GM12874 (cell line): Measurements from ENCODE around the gene VPS50.

Source experiments
- TF ChIP-seq, protein P1 (sequence below): IDR thresholded peaks from 2 replicates; pipeline ENCODE4 v1.5.1; 2011; ENCODE audit warnings: low read depth, mild to moderate bottlenecking, control low read depth, low read length, moderate library complexity; ENCODE audit not compliant: insufficient read depth

Gene VPS50

DNA sequence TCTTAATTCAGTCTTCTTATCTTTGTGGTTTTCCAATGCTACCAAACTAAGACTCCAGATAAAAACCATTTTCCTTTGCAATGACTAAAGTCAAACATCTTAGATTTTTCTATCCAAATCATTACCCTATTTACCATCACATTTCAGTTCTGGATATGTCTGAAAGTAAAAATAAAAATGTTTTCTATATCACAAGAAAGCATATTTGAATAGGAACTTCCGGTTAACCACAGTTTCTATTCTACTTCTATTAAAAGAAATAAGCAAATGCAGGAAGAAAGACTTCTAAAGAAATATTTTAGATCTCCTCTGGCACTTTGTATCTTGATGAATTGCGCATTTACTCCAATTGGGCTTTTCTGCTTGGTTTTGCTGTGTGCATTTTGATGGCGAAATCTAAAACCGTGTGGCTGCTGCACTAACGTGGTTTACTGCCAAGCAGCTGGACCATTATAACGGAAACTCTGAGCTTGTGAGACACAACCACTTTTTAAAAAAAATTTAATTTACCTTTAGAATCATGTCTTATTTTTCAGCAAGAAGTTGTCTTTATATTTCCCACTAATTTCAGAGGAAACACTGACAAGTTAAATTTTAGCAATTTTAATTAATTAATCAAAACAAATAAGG lies 146.1 kb downstream of the VPS50 start:
- TF ChIP-seq, protein P1, sequence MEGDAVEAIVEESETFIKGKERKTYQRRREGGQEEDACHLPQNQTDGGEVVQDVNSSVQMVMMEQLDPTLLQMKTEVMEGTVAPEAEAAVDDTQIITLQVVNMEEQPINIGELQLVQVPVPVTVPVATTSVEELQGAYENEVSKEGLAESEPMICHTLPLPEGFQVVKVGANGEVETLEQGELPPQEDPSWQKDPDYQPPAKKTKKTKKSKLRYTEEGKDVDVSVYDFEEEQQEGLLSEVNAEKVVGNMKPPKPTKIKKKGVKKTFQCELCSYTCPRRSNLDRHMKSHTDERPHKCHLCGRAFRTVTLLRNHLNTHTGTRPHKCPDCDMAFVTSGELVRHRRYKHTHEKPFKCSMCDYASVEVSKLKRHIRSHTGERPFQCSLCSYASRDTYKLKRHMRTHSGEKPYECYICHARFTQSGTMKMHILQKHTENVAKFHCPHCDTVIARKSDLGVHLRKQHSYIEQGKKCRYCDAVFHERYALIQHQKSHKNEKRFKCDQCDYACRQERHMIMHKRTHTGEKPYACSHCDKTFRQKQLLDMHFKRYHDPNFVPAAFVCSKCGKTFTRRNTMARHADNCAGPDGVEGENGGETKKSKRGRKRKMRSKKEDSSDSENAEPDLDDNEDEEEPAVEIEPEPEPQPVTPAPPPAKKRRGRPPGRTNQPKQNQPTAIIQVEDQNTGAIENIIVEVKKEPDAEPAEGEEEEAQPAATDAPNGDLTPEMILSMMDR, result no peak

DNA sequence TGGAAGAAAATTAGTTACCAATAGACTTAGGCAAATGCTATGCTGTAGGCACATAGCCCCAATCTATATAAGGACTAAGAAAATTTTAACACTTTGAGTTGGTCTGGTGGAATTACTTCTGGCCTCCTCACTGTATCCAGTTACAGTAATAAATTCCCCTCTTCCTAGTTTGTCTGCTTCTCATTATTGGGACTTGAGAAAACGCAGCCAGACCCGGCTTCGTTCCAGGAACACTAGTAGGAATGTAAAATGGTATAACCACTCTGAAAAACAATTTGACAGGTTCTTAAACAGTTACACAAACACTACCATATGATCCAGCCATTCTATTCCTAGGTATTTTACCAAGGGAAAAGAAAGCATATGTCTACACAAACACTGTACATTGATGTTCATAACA lies 150.2 kb downstream of the VPS50 start:
- TF ChIP-seq, protein P1, result no peak

DNA sequence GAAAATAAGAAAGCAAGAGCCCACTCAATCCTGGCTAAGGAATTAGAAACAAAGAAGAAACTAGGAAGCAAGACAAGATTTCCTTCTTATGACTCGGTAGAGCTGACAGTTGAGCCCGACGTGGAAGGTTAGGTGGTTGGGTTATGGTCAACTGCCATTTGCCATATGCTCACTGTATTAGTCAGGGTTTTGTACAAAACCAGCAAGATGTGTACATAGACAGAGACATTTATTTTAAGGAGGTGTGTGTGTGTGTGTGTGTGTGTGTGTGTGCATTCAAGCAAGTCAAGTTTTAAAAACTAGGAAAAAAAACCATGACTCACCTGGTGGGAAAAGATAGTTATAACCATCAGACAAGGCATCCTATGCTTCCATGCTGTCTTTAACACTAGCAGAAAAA lies 158.5 kb downstream of the VPS50 start:
- TF ChIP-seq, protein P1, result no peak

DNA sequence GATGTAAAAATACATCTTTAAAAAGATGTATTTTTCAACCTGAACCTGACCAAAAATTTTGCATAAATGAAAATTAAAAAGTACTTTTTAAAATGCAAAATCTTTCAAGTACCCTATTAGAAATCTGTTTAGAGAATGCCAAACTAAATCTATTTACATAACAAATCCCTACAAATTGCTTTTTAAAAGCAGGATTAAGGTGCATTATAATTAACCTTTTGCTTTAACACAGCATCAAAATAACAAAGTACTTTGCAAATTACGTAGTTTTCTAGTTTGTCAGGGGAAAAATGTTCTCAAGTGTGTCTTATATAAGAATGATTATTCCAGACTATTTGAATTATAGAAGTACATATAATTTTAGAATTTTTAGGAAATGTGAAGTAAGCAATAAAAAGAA lies 160.8 kb downstream of the VPS50 start:
- TF ChIP-seq, protein P1, result no peak

DNA sequence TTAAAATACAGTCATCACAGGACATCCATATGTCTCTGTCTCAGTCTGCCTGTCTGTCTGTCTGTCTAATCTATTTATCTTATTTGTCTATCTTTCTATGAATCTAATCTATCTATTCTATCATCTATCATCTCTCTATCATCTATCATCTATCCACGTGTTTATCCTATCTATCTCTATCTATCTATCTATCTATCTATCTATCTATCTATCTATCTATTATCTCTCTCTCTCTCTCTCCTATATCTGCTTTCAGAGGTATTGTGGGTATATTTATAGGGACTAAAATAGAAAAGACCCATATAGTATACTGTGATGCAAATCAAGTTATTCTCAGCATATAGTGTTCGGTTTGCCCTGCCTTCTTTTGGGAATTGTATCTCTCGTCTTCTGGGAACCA lies 167.5 kb downstream of the VPS50 start:
- TF ChIP-seq, protein P1, result no peak

DNA sequence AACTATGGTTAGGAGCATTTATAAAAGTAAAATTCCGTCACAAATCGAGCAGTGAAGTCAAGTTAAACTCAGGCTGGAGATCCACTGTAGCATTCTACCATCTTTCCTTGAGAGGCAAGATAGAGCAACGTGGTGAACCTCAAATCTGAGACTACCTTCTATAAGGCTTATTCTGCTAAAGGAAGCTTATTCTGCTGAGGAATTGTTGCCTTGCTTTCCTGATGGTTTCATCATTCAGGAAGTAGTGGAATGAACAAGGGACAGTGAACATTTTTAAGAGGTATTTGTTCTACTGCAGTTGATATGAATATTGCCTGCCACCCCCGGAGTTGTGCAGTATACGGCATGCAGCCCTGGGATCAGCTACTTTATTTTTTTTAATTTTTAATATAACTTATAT lies 170.8 kb downstream of the VPS50 start:
- TF ChIP-seq, protein P1, result no peak

DNA sequence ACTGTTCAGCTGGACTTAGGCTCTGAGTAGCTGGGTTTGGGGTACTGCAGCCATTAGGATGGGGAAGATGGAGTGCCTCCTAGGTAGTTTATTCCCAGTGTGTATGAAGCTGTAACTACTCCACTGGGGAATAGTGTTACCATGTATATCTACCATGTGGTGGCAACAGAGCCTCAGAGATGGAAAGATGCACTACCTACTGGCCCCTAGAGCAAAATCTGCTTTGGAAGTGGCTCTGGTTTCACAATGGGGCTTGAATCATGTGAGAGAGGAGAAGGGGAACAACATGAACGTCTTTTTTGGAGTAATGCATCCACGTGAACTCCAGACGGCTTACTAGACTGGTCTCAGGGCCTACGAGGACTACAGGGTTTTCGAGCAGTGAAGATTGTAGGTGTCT lies 175.1 kb downstream of the VPS50 start:
- TF ChIP-seq, protein P1, result no peak

DNA sequence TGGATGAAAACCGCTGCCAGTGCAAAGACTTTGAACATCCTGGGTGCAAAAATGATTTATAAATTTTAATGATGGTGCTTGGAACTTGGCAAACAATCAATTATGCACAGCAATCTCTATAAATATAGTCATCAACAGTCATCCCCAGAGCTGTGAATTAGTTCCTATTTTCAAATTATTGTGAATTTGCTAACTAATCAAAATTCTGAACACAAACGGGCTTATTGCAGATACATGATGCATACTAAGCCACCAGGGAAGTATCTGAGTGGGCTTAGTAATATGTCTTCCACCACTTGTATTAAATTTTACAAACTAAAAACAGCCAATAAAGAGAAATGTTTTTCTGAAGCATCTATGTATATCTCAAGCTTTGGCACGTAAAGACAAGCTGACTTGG lies 177.2 kb downstream of the VPS50 start:
- TF ChIP-seq, protein P1, result no peak
